Measurements from ENCODE around the gene TLE2.
A peak's percentile ranks its signal among the peaks of the same experiment; 100 is the strongest.
"Not testable (repeated sequence)": the region's sequence is repeated elsewhere in the genome, so short reads cannot be mapped to it uniquely, and the experiment has no call there.

The TLE2 gene

DNA sequence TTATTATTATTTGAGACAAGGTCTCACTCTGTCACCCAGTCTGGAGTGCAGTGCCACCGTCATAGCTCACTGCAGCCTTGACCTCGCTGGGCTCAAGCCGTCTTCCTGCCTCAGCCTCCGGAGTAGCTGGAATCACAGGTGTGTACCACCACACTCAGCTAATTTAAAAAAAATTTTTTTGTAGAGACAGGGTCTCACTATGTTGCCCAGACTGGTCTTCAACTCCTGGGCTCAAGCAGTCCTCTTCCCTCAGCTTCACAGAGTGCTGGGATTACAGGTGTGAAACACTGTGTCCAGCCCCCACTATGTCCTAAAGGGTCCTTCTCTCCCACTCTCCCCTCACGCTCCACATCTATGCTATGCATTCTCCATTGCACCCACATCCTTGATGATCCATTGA, 9.1 kb upstream of the TLE2 start:
- DNase-seq (ENCODE audit: extremely low read depth in 1 of 2, low read depth in 1 of 2): no peak

GRCh38 chr19:3036977-3037544, 8.0 kb upstream of the TLE2 start:
- DNase-seq (ENCODE audit: extremely low read depth in 1 of 2, low read depth in 1 of 2): not testable (repeated sequence)

- peak; percentile 59 to 67 for DNase-seq (ENCODE audit: extremely low read depth in 1 of 2, low read depth in 1 of 2)
These were observed 7.3 kb upstream of the TLE2 start for GRCh38 chr19:3036119-3036976.

DNA sequence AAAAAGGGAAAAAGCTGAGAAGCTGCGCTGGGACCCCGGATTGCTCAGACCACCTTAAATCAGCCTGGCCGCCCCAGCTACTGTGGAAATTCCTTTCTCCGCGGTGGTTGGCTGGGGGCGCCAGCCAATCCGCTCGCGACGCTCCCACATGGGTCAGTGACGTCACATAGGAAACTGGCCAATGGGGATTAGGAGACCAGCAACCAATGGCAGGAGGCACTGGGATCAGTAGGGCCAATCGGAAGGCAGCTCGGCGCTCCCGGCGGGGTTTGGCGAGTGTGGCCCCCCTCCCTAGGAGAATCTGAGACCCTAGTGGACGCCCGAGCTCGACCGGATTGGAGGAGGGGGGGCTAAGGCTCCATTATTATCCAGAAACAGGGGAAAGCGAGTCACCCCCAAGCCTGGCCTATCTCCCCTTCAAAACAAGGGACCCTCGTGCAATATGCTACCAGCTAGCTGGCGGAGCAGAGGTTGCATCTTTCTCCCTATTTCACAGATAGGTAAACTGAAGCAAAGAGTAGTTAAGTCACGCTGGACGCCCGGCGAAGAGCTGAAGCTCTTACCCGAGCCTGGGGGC, 6.5 kb upstream of the TLE2 start:
- DNase-seq (ENCODE audit: extremely low read depth in 1 of 2, low read depth in 1 of 2): peak; percentile 79 to 91

DNA sequence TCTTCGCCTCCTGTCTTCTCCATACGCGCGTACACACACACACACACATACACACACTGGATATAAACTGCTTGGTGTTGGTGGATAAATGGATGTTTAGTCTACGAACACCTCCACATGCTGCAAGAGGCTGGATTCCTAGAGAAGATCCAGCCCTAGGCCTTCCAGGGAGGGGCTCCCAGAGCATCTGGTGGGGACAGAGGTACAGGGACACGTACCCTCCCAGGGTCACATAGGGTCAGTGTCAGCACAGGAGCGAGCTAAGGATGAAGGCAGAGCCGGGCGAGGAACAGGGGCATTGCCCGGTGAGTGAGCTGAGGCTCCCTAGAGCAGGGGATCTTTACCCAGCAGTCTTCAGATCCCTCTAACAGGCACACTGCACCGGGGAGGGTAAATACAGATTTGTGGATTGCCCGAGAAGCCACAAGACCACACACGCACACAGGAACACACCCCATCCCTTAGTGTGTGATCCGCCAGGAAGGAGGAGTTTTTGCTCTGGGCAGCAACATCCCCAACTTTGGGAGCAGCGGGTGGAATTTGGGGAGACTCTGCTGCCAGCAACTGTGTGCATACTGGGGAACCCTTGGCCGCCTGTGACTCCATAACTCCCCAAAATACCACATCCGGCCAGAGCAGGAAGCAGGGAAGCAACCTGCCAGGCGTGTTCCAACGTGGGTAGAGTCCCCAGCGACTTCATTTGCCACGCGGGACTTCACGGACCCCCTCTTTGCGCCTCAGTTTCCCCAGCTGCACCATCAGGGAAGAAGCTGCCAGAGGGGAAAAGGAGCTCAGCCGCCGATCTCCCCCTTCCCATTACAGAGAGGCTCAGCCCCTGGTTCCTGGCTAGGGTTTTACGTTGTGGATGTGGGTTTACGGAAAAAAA, 5.8 kb upstream of the TLE2 start:
- no peak for DNase-seq (ENCODE audit: extremely low read depth in 1 of 2, low read depth in 1 of 2)

- DNase-seq (ENCODE audit: extremely low read depth in 1 of 2, low read depth in 1 of 2): no peak
These were observed 5.3 kb upstream of the TLE2 start for GRCh38 chr19:3034406-3034655.

- no peak for DNase-seq (ENCODE audit: extremely low read depth in 1 of 2, low read depth in 1 of 2)
These were observed 4.7 kb upstream of the TLE2 start for GRCh38 chr19:3033595-3034405.

DNA sequence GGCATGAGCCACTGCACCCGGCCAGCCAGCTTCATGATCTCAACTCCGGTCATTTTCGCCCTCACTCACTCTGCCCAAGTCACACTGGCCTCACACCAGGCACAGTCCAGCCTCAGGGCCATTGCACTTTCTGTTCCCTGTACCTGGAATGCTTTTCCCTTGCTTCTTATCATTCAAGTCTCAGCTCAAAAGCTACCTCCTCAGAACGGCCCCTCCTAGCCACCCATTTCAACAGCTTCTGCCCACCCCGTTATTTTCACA, 2.5 kb upstream of the TLE2 start:
- no peak for DNase-seq (ENCODE audit: extremely low read depth in 1 of 2, low read depth in 1 of 2)

- DNase-seq (ENCODE audit: extremely low read depth in 1 of 2, low read depth in 1 of 2): no peak
These were observed 595 bp downstream of the TLE2 start for GRCh38 chr19:3028305-3029064.

- no peak for DNase-seq (ENCODE audit: extremely low read depth in 1 of 2, low read depth in 1 of 2)
These were observed 1.1 kb downstream of the TLE2 start for GRCh38 chr19:3027981-3028304.

DNA sequence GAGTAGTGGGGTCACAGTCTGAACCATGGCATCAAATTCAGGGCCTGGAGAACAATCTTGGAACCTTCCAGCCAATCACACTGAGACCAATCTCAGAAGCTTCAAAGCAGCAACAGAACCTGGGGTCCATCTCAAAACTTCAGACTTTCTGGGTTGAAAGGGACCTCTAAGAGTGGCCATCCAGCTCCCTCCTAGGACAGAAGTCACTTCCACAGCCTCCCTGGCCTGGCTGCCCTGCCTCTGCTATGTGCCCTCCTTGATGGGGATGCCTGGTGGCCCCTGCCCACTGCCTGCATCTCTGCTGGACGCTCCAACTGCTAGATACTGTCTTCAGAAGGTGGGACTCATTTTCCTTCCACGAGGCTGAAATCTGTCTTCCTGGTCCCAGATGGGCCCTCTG, 1.8 kb downstream of the TLE2 start:
- DNase-seq (ENCODE audit: extremely low read depth in 1 of 2, low read depth in 1 of 2): no peak

DNA sequence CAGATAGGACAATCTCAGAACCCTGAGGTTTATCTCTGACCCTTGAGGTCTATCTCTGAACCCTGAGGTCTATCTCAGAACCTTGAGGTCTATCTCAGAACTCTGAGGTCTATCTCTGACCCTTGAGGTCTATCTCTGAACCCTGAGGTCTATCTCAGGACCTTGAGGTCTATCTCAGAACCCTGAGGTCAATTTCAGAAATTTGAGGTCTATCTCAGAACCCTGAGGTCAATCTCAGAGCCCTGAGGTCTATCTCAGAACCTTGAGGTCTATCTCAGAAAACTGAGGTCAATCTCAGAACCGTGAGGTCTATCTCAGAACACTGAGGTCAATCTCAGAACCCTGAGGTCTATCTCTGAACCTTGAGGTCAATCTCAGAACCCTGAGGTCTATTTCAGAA, 2.3 kb downstream of the TLE2 start:
- no peak for DNase-seq (ENCODE audit: extremely low read depth in 1 of 2, low read depth in 1 of 2)

- DNase-seq (ENCODE audit: extremely low read depth in 1 of 2, low read depth in 1 of 2): no peak
These were observed 3.6 kb downstream of the TLE2 start for GRCh38 chr19:3025549-3025886.

- no peak for DNase-seq (ENCODE audit: extremely low read depth in 1 of 2, low read depth in 1 of 2)
These were observed 4.1 kb downstream of the TLE2 start for GRCh38 chr19:3024870-3025548.

DNA sequence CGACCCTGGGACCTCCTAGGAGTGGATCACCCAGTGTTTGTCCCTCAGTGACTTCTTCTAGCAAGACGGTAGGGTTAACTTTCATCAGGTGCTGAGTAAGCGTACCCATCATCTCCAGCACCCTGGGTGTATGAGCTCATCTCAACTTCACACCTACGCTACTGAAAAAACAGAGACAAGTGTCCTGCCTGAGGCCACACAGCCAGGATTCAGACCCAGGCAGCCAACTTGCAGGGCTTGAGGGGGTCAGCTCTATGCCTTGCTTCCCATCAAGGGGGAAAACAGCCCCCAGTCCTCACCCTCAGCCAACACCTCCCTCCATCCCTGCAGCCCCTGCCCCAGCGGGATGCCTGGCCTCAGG, 4.6 kb downstream of the TLE2 start:
- DNase-seq (ENCODE audit: extremely low read depth in 1 of 2, low read depth in 1 of 2): no peak

DNA sequence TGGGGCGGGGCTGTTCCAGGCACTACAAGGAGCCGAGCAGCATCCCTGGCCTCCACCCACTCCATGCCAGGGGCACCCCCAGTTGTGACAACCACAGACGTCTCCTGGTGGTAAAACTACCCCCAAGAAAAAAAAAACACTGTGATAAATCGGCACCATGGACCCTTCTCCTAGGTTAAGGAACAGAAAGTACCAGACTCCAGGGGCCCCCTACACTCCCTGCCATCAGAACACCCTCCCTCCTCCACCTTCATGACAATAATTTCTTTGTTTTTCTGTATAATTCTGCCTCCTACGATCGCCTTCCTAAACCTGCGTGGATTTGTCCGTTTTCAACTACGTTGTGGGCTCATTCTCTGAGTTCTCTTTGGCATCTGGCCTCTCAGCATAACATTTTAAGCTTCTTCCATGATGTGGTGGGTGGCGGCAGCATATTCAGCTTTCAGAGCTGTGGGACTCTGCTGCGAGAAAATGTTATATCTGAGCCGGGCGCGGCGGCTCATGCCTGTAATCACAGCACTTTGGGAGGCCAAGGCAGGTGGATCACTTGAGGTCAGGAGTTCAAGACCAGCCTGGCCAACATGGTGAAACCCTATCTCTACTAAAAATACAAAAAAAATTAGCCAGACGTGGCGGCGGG, 8.6 kb downstream of the TLE2 start:
- DNase-seq (ENCODE audit: extremely low read depth in 1 of 2, low read depth in 1 of 2): no peak

GRCh38 chr19:3019211-3019854, 9.7 kb downstream of the TLE2 start:
- DNase-seq (ENCODE audit: extremely low read depth in 1 of 2, low read depth in 1 of 2): no peak

GRCh38 chr19:3017923-3018322, 11.2 kb downstream of the TLE2 start:
- no peak for DNase-seq (ENCODE audit: extremely low read depth in 1 of 2, low read depth in 1 of 2)

All from activated CD8-positive, alpha-beta memory T cell treated with anti-CD3 and anti-CD28 coated beads for 1 hour (primary cell).